Measurements from ENCODE around the gene TGFB2.

Gene TGFB2

GRCh38 chr1:218390618-218391017 lies 45.5 kb downstream of the TGFB2 start:
- no peak for DNase-seq (ENCODE audit: low read depth)

GRCh38 chr1:218392780-218393179 lies 47.6 kb downstream of the TGFB2 start:
- DNase-seq (ENCODE audit: low read depth), result no peak

- no peak for DNase-seq (ENCODE audit: low read depth)
Measured at GRCh38 chr1:218394416-218394815, 49.3 kb downstream of the TGFB2 start.

GRCh38 chr1:218394989-218395388 lies 49.9 kb downstream of the TGFB2 start:
- DNase-seq (ENCODE audit: low read depth), result no peak

GRCh38 chr1:218395916-218396315 lies 50.8 kb downstream of the TGFB2 start:
- no peak for DNase-seq (ENCODE audit: low read depth)

GRCh38 chr1:218397752-218398339 lies 52.7 kb downstream of the TGFB2 start:
- no peak for DNase-seq (ENCODE audit: low read depth)

GRCh38 chr1:218400624-218401023 lies 55.5 kb downstream of the TGFB2 start:
- no peak for DNase-seq (ENCODE audit: low read depth)

- DNase-seq (ENCODE audit: low read depth), result no peak
Measured at GRCh38 chr1:218401441-218401997, 56.4 kb downstream of the TGFB2 start.

GRCh38 chr1:218401998-218402785 lies 57.1 kb downstream of the TGFB2 start:
- DNase-seq (ENCODE audit: low read depth), result no peak

GRCh38 chr1:218402786-218403120 lies 57.6 kb downstream of the TGFB2 start:
- no peak for DNase-seq (ENCODE audit: low read depth)

- DNase-seq (ENCODE audit: low read depth), result no peak
Measured at GRCh38 chr1:218403300-218403699, 58.2 kb downstream of the TGFB2 start.

- no peak for DNase-seq (ENCODE audit: low read depth)
Measured at GRCh38 chr1:218407630-218408029, 62.5 kb downstream of the TGFB2 start.

- no peak for DNase-seq (ENCODE audit: low read depth)
Measured at GRCh38 chr1:218408135-218408534, 63.0 kb downstream of the TGFB2 start.

GRCh38 chr1:218408942-218409341 lies 63.8 kb downstream of the TGFB2 start:
- DNase-seq (ENCODE audit: low read depth), result no peak

- no peak for DNase-seq (ENCODE audit: low read depth)
Measured at GRCh38 chr1:218409946-218410510, 64.9 kb downstream of the TGFB2 start.

GRCh38 chr1:218411101-218411500 lies 66.0 kb downstream of the TGFB2 start:
- DNase-seq (ENCODE audit: low read depth), result no peak

- DNase-seq (ENCODE audit: low read depth), result no peak
Measured at GRCh38 chr1:218412171-218412570, 67.0 kb downstream of the TGFB2 start.

GRCh38 chr1:218413179-218413578 lies 68.0 kb downstream of the TGFB2 start:
- DNase-seq (ENCODE audit: low read depth), result no peak

- no peak for DNase-seq (ENCODE audit: low read depth)
Measured at GRCh38 chr1:218414060-218414728, 69.1 kb downstream of the TGFB2 start.

GRCh38 chr1:218415726-218416125 lies 70.6 kb downstream of the TGFB2 start:
- no peak for DNase-seq (ENCODE audit: low read depth)

- no peak for DNase-seq (ENCODE audit: low read depth)
Measured at GRCh38 chr1:218421531-218421930, 76.4 kb downstream of the TGFB2 start.

- DNase-seq (ENCODE audit: low read depth), result no peak
Measured at GRCh38 chr1:218424502-218424901, 79.4 kb downstream of the TGFB2 start.

All from T follicular helper cell (primary cell).